Fibroblast of villous mesenchyme (primary cell): ENCODE results near the gene FAM184A. TPM values are rescaled to one million over a fixed set of nuclear protein-coding genes. Genes with fewer than 3 reads are reported as not detected.

ENCODE experiments used
- DNase-seq: peaks from one replicate; pipeline ENCODE4 v3.0.0-alpha.2; 2010; ENCODE audit warnings: low read depth
- H3K4me3 ChIP-seq: 2 replicates; pipeline ENCODE4 v1.5.1; 2011; ENCODE audit warnings: low read depth, mild to moderate bottlenecking, low read length
- CTCF ChIP-seq: IDR thresholded peaks from 2 replicates; pipeline ENCODE4 v1.5.1; 2012; ENCODE audit warnings: low read depth, mild to moderate bottlenecking, low read length; ENCODE audit not compliant: insufficient read depth
- total RNA-seq: library from RNA; depleted of rRNA; stranded (reverse); fragments of >200 nt; gene quantifications from 2 replicates; pipeline ENCODE4 v1.2.3, GENCODE V29; 2012

The FAM184A gene, protein sequence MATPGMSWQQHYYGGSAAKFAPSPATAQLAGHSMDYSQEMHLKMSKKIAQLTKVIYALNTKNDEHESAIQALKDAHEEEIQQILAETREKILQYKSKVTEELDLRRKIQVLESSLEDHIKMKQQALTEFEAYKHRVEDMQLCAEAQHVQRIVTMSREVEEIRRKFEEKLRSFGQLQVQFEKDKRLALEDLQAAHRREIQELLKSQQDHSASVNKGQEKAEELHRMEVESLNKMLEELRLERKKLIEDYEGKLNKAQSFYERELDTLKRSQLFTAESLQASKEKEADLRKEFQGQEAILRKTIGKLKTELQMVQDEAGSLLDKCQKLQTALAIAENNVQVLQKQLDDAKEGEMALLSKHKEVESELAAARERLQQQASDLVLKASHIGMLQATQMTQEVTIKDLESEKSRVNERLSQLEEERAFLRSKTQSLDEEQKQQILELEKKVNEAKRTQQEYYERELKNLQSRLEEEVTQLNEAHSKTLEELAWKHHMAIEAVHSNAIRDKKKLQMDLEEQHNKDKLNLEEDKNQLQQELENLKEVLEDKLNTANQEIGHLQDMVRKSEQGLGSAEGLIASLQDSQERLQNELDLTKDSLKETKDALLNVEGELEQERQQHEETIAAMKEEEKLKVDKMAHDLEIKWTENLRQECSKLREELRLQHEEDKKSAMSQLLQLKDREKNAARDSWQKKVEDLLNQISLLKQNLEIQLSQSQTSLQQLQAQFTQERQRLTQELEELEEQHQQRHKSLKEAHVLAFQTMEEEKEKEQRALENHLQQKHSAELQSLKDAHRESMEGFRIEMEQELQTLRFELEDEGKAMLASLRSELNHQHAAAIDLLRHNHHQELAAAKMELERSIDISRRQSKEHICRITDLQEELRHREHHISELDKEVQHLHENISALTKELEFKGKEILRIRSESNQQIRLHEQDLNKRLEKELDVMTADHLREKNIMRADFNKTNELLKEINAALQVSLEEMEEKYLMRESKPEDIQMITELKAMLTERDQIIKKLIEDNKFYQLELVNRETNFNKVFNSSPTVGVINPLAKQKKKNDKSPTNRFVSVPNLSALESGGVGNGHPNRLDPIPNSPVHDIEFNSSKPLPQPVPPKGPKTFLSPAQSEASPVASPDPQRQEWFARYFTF
- under 0.01 TPM in 2 replicates for total RNA-seq

GRCh38 chr6:119078376-119079282 is at the start of gene FAM184A:
TSS of gene FAM184A (minus strand) at chr6:119078664. CDS start at chr6:119078299, 365 bp downstream.
- peak within 1 kb of the TSS; percentile 54 for H3K4me3 ChIP-seq
- DNase-seq = peak; percentile 55
- peak; percentile 30 for TF ChIP-seq CTCF

GRCh38 chr6:119127627-119128026 is 49.2 kb upstream of the FAM184A start:
- DNase-seq = no peak
- TF ChIP-seq CTCF = no peak
- H3K4me3 ChIP-seq = no peak overlapping the region

DNA sequence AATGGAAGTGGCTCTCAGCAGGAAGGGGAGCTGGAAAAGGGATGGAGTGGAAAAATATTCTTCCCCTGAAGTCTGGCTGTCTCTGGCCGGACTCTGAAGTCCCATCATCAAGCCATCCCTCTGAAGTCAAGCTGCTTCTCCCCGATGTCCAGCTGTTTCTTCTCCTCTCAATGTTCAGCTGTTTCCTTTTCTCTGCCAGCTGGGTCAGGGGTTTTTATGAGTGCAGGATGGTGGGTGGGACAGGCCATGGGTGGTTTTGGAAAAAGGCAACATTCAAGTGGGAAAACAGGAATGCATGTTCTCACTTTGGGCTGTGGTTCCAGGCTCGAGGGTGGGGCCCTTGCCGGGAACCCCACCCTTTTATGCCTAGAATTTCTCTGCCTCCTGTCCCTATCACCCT is 48.4 kb upstream of the FAM184A start:
- TF ChIP-seq CTCF = no peak
- DNase-seq = no peak
- H3K4me3 ChIP-seq = no peak overlapping the region

DNA sequence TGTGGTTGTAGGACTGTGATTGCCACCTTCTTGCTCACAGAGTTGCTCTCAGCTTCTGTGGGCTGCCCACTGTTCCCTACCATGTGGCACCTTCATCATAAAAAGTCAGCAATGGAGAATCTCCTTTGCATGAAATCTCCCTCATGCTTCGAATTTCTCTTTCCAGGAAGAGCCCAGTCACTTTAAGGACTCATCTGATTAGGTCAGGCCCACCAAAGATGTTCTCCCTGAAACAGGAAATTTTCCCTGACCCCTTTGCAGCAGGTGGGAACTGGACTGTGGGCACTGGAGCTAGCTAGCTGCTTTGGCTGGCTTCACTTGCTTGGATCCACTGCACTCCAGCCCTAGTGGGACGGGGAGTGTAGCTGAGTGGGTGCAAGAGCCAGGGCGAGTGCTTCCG is 47.7 kb upstream of the FAM184A start:
- no peak overlapping the region for H3K4me3 ChIP-seq
- DNase-seq = no peak
- no peak for TF ChIP-seq CTCF

- DNase-seq = no peak
- TF ChIP-seq CTCF = no peak
- H3K4me3 ChIP-seq = no peak overlapping the region
Observed at GRCh38 chr6:119125576-119125975, 47.1 kb upstream of the FAM184A start.
